Measurements from ENCODE around the gene TWNK.

The TWNK gene

DNA sequence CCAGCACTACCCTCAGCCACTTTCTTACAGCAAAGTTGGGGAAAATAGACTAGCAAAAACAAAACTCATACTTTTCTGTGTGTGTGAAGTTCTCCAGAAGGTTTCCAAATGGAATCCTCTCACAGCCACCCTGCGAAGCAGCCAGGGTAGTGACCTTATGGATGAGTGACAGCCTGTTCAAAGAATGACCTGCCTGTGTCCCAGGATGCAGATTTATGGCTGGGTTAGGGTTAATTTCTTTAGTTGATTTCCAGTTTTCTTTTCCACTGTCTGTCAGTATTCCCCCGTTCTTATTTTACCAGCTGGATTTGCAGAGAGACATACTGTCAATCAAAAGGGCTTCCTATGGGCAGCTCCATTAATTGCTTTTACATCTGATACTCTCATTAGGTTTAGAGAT, 20.5 kb upstream of the TWNK start:
- DNase-seq = no peak
- Histone ChIP-seq H3K36me3 (ENCODE audit: control insufficient read depth, insufficient read depth, low read length) (peaks cover 16% of the 10 kb centered on the region), H3K4me1 (ENCODE audit: control insufficient read depth, insufficient read depth, low read length, poor library complexity, severe bottlenecking) (peaks cover 6% of the 10 kb centered on the region), H3K27ac (ENCODE audit: insufficient read depth, low read length, poor library complexity, severe bottlenecking) (no peak overlapping the region), H3K27me3 (replicated peaks; ENCODE audit: control insufficient read depth, insufficient read depth, low read length, poor library complexity, severe bottlenecking) (no peaks in the 10 kb centered on the region), H3K9me3 (ENCODE audit: control insufficient read depth, low read length) (no peaks in the 10 kb centered on the region), H3K4me3 (ENCODE audit: insufficient read depth, low read depth, low read length, poor library complexity, severe bottlenecking) (no peak overlapping the region)

GRCh38 chr10:100967332-100967731, 20.0 kb upstream of the TWNK start:
- DNase-seq = no peak
- Histone ChIP-seq H3K27me3 (replicated peaks; ENCODE audit: control insufficient read depth, insufficient read depth, low read length, poor library complexity, severe bottlenecking) (no peaks in the 10 kb centered on the region), H3K4me1 (ENCODE audit: control insufficient read depth, insufficient read depth, low read length, poor library complexity, severe bottlenecking) (peaks cover 6% of the 10 kb centered on the region)

GRCh38 chr10:100968062-100968736, 19.1 kb upstream of the TWNK start:
- Histone ChIP-seq H3K36me3 (ENCODE audit: control insufficient read depth, insufficient read depth, low read length) (peaks cover 6% of the 10 kb centered on the region), H3K27ac (ENCODE audit: insufficient read depth, low read length, poor library complexity, severe bottlenecking) (no peak overlapping the region), H3K9me3 (ENCODE audit: control insufficient read depth, low read length) (no peaks in the 10 kb centered on the region), H3K27me3 (replicated peaks; ENCODE audit: control insufficient read depth, insufficient read depth, low read length, poor library complexity, severe bottlenecking) (no peaks in the 10 kb centered on the region), H3K4me1 (ENCODE audit: control insufficient read depth, insufficient read depth, low read length, poor library complexity, severe bottlenecking) (peaks cover 6% of the 10 kb centered on the region), H3K4me3 (ENCODE audit: insufficient read depth, low read depth, low read length, poor library complexity, severe bottlenecking) (no peak overlapping the region)
- no peak for DNase-seq

More at GRCh38 chr10:100967332-100967731, 20.0 kb upstream of the TWNK start:
- H3K9me3 ChIP-seq (ENCODE audit: control insufficient read depth, low read length) = no peaks in the 10 kb centered on the region
- peaks cover 14% of the 10 kb centered on the region for H3K36me3 ChIP-seq (ENCODE audit: control insufficient read depth, insufficient read depth, low read length)
- no peak overlapping the region for H3K27ac ChIP-seq (ENCODE audit: insufficient read depth, low read length, poor library complexity, severe bottlenecking)
- H3K4me3 ChIP-seq (ENCODE audit: insufficient read depth, low read depth, low read length, poor library complexity, severe bottlenecking) = no peak overlapping the region

DNA sequence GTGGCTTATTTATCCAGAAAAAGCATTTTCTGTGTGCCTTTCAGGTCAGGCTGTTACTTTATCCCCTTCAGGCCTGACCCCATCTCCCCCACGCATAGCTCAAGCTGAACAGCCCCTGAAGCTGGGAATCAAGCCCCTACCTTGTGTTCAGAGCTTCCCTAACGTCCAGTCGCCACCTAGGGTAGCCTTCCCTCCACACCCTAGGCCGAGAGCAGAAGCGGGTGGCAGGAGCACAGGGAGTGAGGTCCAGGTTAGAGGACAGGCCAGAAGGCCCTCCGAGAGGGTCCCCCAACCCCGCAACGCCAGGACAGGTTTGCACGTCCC, 18.5 kb upstream of the TWNK start:
- H3K9me3 ChIP-seq (ENCODE audit: control insufficient read depth, low read length) = no peaks in the 10 kb centered on the region
- H3K4me1 ChIP-seq (ENCODE audit: control insufficient read depth, insufficient read depth, low read length, poor library complexity, severe bottlenecking) = peaks cover 6% of the 10 kb centered on the region
- peak overlapping the region; percentile 39 for H3K4me3 ChIP-seq (ENCODE audit: insufficient read depth, low read depth, low read length, poor library complexity, severe bottlenecking)
- peaks cover 6% of the 10 kb centered on the region for H3K36me3 ChIP-seq (ENCODE audit: control insufficient read depth, insufficient read depth, low read length)
- H3K27me3 ChIP-seq (replicated peaks; ENCODE audit: control insufficient read depth, insufficient read depth, low read length, poor library complexity, severe bottlenecking) = no peaks in the 10 kb centered on the region
- no peak for DNase-seq
- H3K27ac ChIP-seq (ENCODE audit: insufficient read depth, low read length, poor library complexity, severe bottlenecking) = no peak overlapping the region

GRCh38 chr10:100969187-100970075, 17.9 kb upstream of the TWNK start, which contains the start of gene SEMA4G:
TSS of gene SEMA4G (plus strand) at chr10:100969504. CDS start at chr10:100972913, 3,409 bp downstream.
- Histone ChIP-seq H3K4me3 (ENCODE audit: insufficient read depth, low read depth, low read length, poor library complexity, severe bottlenecking) (peak within 1 kb of the TSS; percentile 67), H3K9me3 (ENCODE audit: control insufficient read depth, low read length) (no peaks in the 10 kb centered on the region), H3K27me3 (replicated peaks; ENCODE audit: control insufficient read depth, insufficient read depth, low read length, poor library complexity, severe bottlenecking) (no peaks in the 10 kb centered on the region), H3K4me1 (ENCODE audit: control insufficient read depth, insufficient read depth, low read length, poor library complexity, severe bottlenecking) (peaks cover 6% of the 10 kb centered on the region), H3K27ac (ENCODE audit: insufficient read depth, low read length, poor library complexity, severe bottlenecking) (no peak within 1 kb of the TSS), H3K36me3 (ENCODE audit: control insufficient read depth, insufficient read depth, low read length) (peaks cover 6% of the 10 kb centered on the region)
- peak in 1 of 3 donors; percentile 14 for DNase-seq

GRCh38 chr10:100970076-100970913, 17.0 kb upstream of the TWNK start:
- Histone ChIP-seq H3K9me3 (ENCODE audit: control insufficient read depth, low read length) (no peaks in the 10 kb centered on the region), H3K27ac (ENCODE audit: insufficient read depth, low read length, poor library complexity, severe bottlenecking) (no peak overlapping the region), H3K27me3 (replicated peaks; ENCODE audit: control insufficient read depth, insufficient read depth, low read length, poor library complexity, severe bottlenecking) (no peaks in the 10 kb centered on the region), H3K4me3 (ENCODE audit: insufficient read depth, low read depth, low read length, poor library complexity, severe bottlenecking) (peak overlapping the region; percentile 67), H3K36me3 (ENCODE audit: control insufficient read depth, insufficient read depth, low read length) (peaks cover 6% of the 10 kb centered on the region), H3K4me1 (ENCODE audit: control insufficient read depth, insufficient read depth, low read length, poor library complexity, severe bottlenecking) (peaks cover 6% of the 10 kb centered on the region)
- DNase-seq = peak; percentile 8 to 17 (median 14)

- peaks cover 6% of the 10 kb centered on the region for H3K36me3 ChIP-seq (ENCODE audit: control insufficient read depth, insufficient read depth, low read length)
- no peak overlapping the region for H3K4me3 ChIP-seq (ENCODE audit: insufficient read depth, low read depth, low read length, poor library complexity, severe bottlenecking)
- peaks cover 6% of the 10 kb centered on the region for H3K4me1 ChIP-seq (ENCODE audit: control insufficient read depth, insufficient read depth, low read length, poor library complexity, severe bottlenecking)
- no peaks in the 10 kb centered on the region for H3K9me3 ChIP-seq (ENCODE audit: control insufficient read depth, low read length)
- no peak overlapping the region for H3K27ac ChIP-seq (ENCODE audit: insufficient read depth, low read length, poor library complexity, severe bottlenecking)
- no peak for DNase-seq
- H3K27me3 ChIP-seq (replicated peaks; ENCODE audit: control insufficient read depth, insufficient read depth, low read length, poor library complexity, severe bottlenecking) = no peaks in the 10 kb centered on the region
Measured at GRCh38 chr10:100970914-100971811, 16.2 kb upstream of the TWNK start.

DNA sequence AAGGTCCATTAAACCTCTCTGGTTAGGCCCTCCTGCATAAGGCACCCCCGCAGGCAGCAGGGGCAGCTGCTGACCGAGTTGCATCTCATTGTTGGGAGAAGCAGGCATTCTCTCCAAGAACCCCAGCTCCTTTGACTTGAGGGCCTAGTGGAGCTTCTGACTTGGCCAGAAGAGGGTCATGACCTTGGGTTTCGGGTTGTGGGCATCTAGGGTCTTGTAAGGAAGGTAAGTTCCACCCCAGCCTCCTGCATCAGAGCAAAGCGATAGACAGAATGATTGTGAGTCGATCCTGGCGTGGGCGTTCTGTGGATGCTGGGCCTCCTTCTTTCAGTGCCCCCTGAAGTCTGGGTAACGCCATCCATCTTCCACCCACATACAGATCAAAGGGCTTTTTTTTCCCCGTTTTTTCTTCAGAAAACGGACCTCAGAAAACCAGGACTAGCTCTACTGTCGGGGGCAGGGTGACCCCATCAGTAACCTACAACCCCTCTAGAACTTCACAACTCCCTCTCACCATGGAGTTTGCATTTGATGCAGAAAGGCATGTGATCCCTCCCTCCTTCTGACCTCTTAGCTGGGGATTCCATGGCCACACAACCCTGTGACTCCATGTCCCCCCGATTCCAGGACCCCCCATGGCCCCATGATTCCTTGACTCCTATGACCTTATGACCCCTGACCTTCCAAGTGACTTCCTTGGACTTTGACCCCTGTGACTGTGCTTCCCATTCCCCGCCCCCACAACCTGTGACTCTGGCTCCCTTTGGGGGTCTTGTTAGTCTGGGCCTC, 15.0 kb upstream of the TWNK start:
- no peaks in the 10 kb centered on the region for H3K9me3 ChIP-seq (ENCODE audit: control insufficient read depth, low read length)
- peaks cover 6% of the 10 kb centered on the region for H3K4me1 ChIP-seq (ENCODE audit: control insufficient read depth, insufficient read depth, low read length, poor library complexity, severe bottlenecking)
- no peak overlapping the region for H3K4me3 ChIP-seq (ENCODE audit: insufficient read depth, low read depth, low read length, poor library complexity, severe bottlenecking)
- no peak overlapping the region for H3K27ac ChIP-seq (ENCODE audit: insufficient read depth, low read length, poor library complexity, severe bottlenecking)
- no peak for DNase-seq
- no peaks in the 10 kb centered on the region for H3K36me3 ChIP-seq (ENCODE audit: control insufficient read depth, insufficient read depth, low read length)
- no peaks in the 10 kb centered on the region for H3K27me3 ChIP-seq (replicated peaks; ENCODE audit: control insufficient read depth, insufficient read depth, low read length, poor library complexity, severe bottlenecking)
